C4-2B (cell line): ENCODE results near the gene LMF2.

ENCODE experiments used
- CTCF ChIP-seq: fragments of 450-650 bp; conservative IDR thresholded peaks from 2 replicates; pipeline ENCODE4 v1.5.1; 2017; ENCODE audit warnings: mild to moderate bottlenecking
- ZFX ChIP-seq: fragments of 450-650 bp; IDR thresholded peaks from 2 replicates; pipeline ENCODE4 v1.6.1; 2017

DNA sequence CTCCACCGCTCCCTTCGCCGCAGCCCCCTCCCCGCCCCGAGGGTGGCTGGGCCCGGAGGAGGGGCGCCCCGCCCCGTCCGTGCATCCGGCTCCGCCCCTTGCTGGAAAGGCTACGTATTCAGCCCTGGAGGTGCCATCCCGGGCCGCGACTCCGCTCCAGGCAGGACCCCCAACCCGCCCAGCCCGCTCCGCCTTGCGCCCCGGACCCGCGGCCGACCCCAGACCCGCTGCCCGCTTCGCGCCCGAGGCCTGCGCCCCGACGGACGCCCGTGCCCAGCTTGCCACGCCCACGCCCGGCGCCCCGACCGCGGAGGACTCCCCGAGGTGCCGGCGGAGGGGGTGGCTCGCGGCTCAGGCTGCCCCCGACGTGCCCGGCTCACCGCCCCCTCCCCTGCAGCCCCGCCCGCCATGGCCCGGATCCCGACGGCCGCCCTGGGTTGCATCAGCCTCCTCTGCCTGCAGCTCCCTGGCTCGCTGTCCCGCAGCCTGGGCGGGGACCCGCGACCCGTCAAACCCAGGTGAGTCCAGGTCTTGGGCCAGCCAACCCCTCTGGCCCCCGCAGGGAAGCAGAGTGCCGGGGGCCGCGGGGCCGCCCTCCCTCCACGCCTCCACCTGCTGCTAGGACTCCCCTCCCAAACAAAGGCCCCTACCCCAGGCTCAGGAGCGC, 25.9 kb downstream of the LMF2 start, which contains the start of gene ADM2:
- TF ChIP-seq CTCF (no peak), ZFX (peak; percentile 51; the same call in 1 of the 2 replicates)
